H1 (cell line): ENCODE measurements around the gene HACL1. TPM values are rescaled to one million over a fixed set of nuclear protein-coding genes. Genes with fewer than 3 reads are reported as not detected.

ENCODE experiments used
- CTCF ChIA-PET: fragments of 300-600 bp; sonication (Branson Sonifier 250); formaldehyde crosslinking; loops from one replicate; lab custom pipeline; 2021; ENCODE audit not compliant: partially characterized antibody; lab: Charles Lee
- POLR2A ChIA-PET: fragments of 300-600 bp; sonication (Branson Sonifier 250); formaldehyde crosslinking; loops from one replicate; lab custom pipeline; 2021; ENCODE audit warnings: inconsistent platforms; ENCODE audit not compliant: partially characterized antibody; lab: Charles Lee
- DNase-seq, 2 experiments: peaks; one replicate each; pipeline versions ENCODE4 v3.0.0 to v3.0.0-alpha.2; 2010 to 2022; ENCODE audit warnings: low spot score in 2 of 2, low read depth in 1 of 2, mixed read lengths in 1 of 2
- FAIRE-seq: peaks from 2 replicates; lab custom pipeline; 2011; peaks lifted over from hg19 to GRCh38; lab: Jason Lieb, UNC
- H2AFZ ChIP-seq: 2 replicates; pipeline ENCODE4 v1.8.1; 2012; ENCODE audit warnings: low read length, inconsistent platforms
- H2AK5ac ChIP-seq: 2 replicates; pipeline ENCODE4 v1.6.1; 2013; ENCODE audit warnings: low read depth, low read length
- H2BK120ac ChIP-seq: replicated peaks from 2 replicates; pipeline ENCODE3; 2013; ENCODE audit warnings: low read depth, low read length, inconsistent platforms
- H2BK12ac ChIP-seq: 2 replicates; pipeline ENCODE4 v1.6.1; 2013; ENCODE audit warnings: low read depth, low read length
- H2BK15ac ChIP-seq: 2 replicates; pipeline ENCODE4 v1.6.1; 2013; ENCODE audit warnings: low read length
- H2BK20ac ChIP-seq: 2 replicates; pipeline ENCODE4 v1.6.1; 2013; ENCODE audit warnings: low read length
- H2BK5ac ChIP-seq: 2 replicates; pipeline ENCODE4 v1.6.1; 2013; ENCODE audit warnings: low read depth, low read length
- H3K14ac ChIP-seq: 2 replicates; pipeline ENCODE4 v1.6.1; 2013; ENCODE audit warnings: inconsistent platforms; ENCODE audit not compliant: insufficient read length
- H3K18ac ChIP-seq: 2 replicates; pipeline ENCODE4 v1.6.1; 2013; ENCODE audit warnings: low read length; ENCODE audit errors: extremely low read depth
- H3K23ac ChIP-seq: 2 replicates; pipeline ENCODE4 v1.6.1; 2013; ENCODE audit warnings: inconsistent platforms; ENCODE audit not compliant: insufficient read length
- H3K23me2 ChIP-seq: 2 replicates; pipeline ENCODE4 v1.6.1; 2013; ENCODE audit warnings: low read depth, low read length
- H3K27ac ChIP-seq: 2 replicates; pipeline ENCODE4 v1.6.1; 2011; ENCODE audit warnings: low read depth, low read length, inconsistent platforms
- H3K27me3 ChIP-seq, 4 experiments: replicated peaks in 1 of 4; 1 replicate in 1 of 4; 2 replicates in 3 of 4; pipeline versions ENCODE4 v1.6.1 to v1.8.1; 2011 to 2013; ENCODE audit warnings: low read length in 3 of 4, mild to moderate bottlenecking in 3 of 4, inconsistent platforms in 2 of 4, mixed read lengths in 2 of 4, moderate library complexity in 1 of 4; ENCODE audit not compliant: control insufficient read depth in 3 of 4, insufficient read depth in 3 of 4; ENCODE audit errors: extremely low read depth in 1 of 4
- H3K36me3 ChIP-seq, 4 experiments: 2 replicates each; pipeline versions ENCODE4 v1.6.1 to v1.8.1; 2011 to 2013; ENCODE audit warnings: mild to moderate bottlenecking in 4 of 4, low read length in 3 of 4, moderate library complexity in 2 of 4, control low read depth in 1 of 4, inconsistent platforms in 1 of 4; ENCODE audit not compliant: insufficient read depth in 4 of 4, control insufficient read depth in 2 of 4
- H3K4ac ChIP-seq: replicated peaks from 2 replicates; pipeline ENCODE3; 2013; ENCODE audit warnings: low read length, low read depth, mixed read lengths, inconsistent platforms; ENCODE audit not compliant: insufficient read length
- H3K4me1 ChIP-seq, 4 experiments: replicated peaks in 1 of 4; 1 replicate in 1 of 4; 2 replicates in 3 of 4; pipeline versions ENCODE4 v1.6.1 to v1.8.1; 2011 to 2013; ENCODE audit warnings: low read length in 3 of 4, inconsistent platforms in 2 of 4, mixed read lengths in 1 of 4; ENCODE audit not compliant: insufficient read depth in 4 of 4, control insufficient read depth in 3 of 4
- H3K4me2 ChIP-seq, 2 experiments: 2 replicates each; pipeline versions ENCODE4 v1.6.1 to v1.8.1; 2011 to 2013; ENCODE audit warnings: low read depth in 2 of 2, low read length in 2 of 2, control low read depth in 1 of 2, inconsistent platforms in 1 of 2, mild to moderate bottlenecking in 1 of 2; ENCODE audit not compliant: insufficient read depth in 1 of 2
- H3K4me3 ChIP-seq, 4 experiments: fragments of 200-600, 300-600 bp in 1 of 4; sonication (generic), shearing (Covaris generic), sonication (Bioruptor Twin) in 1 of 4; 2 replicates each; pipeline versions ENCODE4 v1.5.1 to v1.8.1; 2011 to 2016; ENCODE audit warnings: low read length in 4 of 4, low read depth in 3 of 4, control low read depth in 2 of 4, inconsistent platforms in 2 of 4, mild to moderate bottlenecking in 2 of 4, mixed read lengths in 1 of 4, moderate library complexity in 1 of 4; ENCODE audit not compliant: insufficient read depth in 2 of 4; ENCODE audit errors: extremely low read depth in 1 of 4
- H3K56ac ChIP-seq: replicated peaks from 2 replicates; pipeline ENCODE3; 2013; ENCODE audit warnings: low read depth, mild to moderate bottlenecking, mixed read lengths, low read length, inconsistent platforms; ENCODE audit not compliant: insufficient read length
- H3K79me1 ChIP-seq: 2 replicates; pipeline ENCODE4 v1.6.1; 2013; ENCODE audit warnings: low read depth, low read length, control low read depth
- H3K79me2 ChIP-seq, 2 experiments: 2 replicates each; pipeline versions ENCODE4 v1.6.1 to v1.8.1; 2012 to 2013; ENCODE audit warnings: low read length in 2 of 2, mild to moderate bottlenecking in 2 of 2, inconsistent platforms in 1 of 2; ENCODE audit not compliant: insufficient read depth in 2 of 2, control insufficient read depth in 1 of 2
- H3K9ac ChIP-seq, 4 experiments: replicated peaks in 1 of 4; 1 replicate in 1 of 4; 2 replicates in 3 of 4; pipeline versions ENCODE4 v1.6.1 to v1.8.1; 2011 to 2013; ENCODE audit warnings: low read depth in 3 of 4, low read length in 3 of 4, control low read depth in 2 of 4, mild to moderate bottlenecking in 2 of 4, moderate library complexity in 2 of 4, inconsistent platforms in 1 of 4; ENCODE audit errors: extremely low read depth in 1 of 4
- H3K9me3 ChIP-seq, 2 experiments: 2 replicates each; pipeline versions ENCODE4 v1.6.1 to v1.8.1; 2012 to 2013; ENCODE audit warnings: mild to moderate bottlenecking in 2 of 2, moderate library complexity in 2 of 2, control low read depth in 1 of 2, inconsistent platforms in 1 of 2, low read depth in 1 of 2, low read length in 1 of 2, mixed read lengths in 1 of 2; ENCODE audit not compliant: insufficient read depth in 2 of 2
- H4K20me1 ChIP-seq, 2 experiments: replicated peaks in 1 of 2; 2 replicates each; pipeline versions ENCODE3 to v1.8.1; 2011 to 2013; ENCODE audit warnings: inconsistent platforms in 2 of 2, low read length in 2 of 2, mild to moderate bottlenecking in 1 of 2; ENCODE audit not compliant: insufficient read depth in 2 of 2, control insufficient read depth in 1 of 2
- H4K5ac ChIP-seq: 2 replicates; pipeline ENCODE4 v1.6.1; 2013; ENCODE audit warnings: low read length, low read depth, mixed read lengths, inconsistent platforms; ENCODE audit not compliant: insufficient read length
- H4K8ac ChIP-seq: 2 replicates; pipeline ENCODE4 v1.8.0; 2013; ENCODE audit warnings: mild to moderate bottlenecking, moderate library complexity, low read length, inconsistent platforms; ENCODE audit not compliant: insufficient read depth; ENCODE audit errors: extremely low read depth
- H4K91ac ChIP-seq: replicated peaks from 2 replicates; pipeline ENCODE3; 2013; ENCODE audit warnings: low read length, mixed read lengths, inconsistent platforms; ENCODE audit not compliant: insufficient read length
- MAFK ChIP-seq: IDR thresholded peaks from 2 replicates; pipeline ENCODE4 v1.6.1; 2012; ENCODE audit warnings: low read depth, mild to moderate bottlenecking, improper control_type of control experiment, low read length
- POLR2AphosphoS5 ChIP-seq: IDR thresholded peaks from 2 replicates; pipeline ENCODE4 v1.6.1; 2011; ENCODE audit warnings: low read depth, low read length
- WGBS, 2 experiments: shearing (Covaris generic) in 1 of 2; methylation state at CpG; one replicate each; pipeline versions ENCODE4 v1.1.6 to v1.1.7; 2013 to 2015; ENCODE audit warnings: low lambda C conversion rate in 2 of 2, mixed read lengths in 2 of 2, inconsistent platforms in 1 of 2, low coverage in 1 of 2, missing lambda C conversion rate in 1 of 2; ENCODE audit not compliant: insufficient replicate concordance in 2 of 2, insufficient coverage in 1 of 2, insufficient read length in 1 of 2; ENCODE audit errors: extremely low coverage in 1 of 2, missing lambda C conversion rate in 1 of 2; 5-methylcytosine and 5-hydroxymethylcytosine counted together
- polyA plus RNA-seq, 7 experiments: library from polyadenylated mRNA; depleted of rRNA in 3 of 7; stranded (reverse) in 5 of 7; unstranded in 2 of 7; fragments of >200 nt in 5 of 7; fragments of 200-250 nt in 2 of 7; gene quantifications; 1 replicate in 5 of 7; 2 replicates in 1 of 7; 4 replicates in 1 of 7; pipeline versions ENCODE4 v1.2.1 to v1.2.3, GENCODE V29; 2011 to 2013; ENCODE audit warnings: missing spikeins in 2 of 7, mixed read lengths in 2 of 7
- total RNA-seq: library from RNA; stranded (reverse); fragmentation: NEBNext Ultra II Directional; extraction: Animal tissue kit (Norgen Biotek cat#: 25700); gene quantifications from 2 replicates; pipeline ENCODE4 v1.2.1, GENCODE V29; 2021

HACL1 gene
- total and polyA plus RNA-seq, 2 of the 8 experiments (the other 6 are each of a cell fraction or from before 2014, with no cell fraction given), result 38.2 to 46.0 TPM

GRCh38 chr3:15630646-15631350, 29.4 kb upstream of the HACL1 start:
- no peaks in the 10 kb centered on the region for H3K23me2 ChIP-seq
- 0 out of 2 replicates have a peak overlapping the region, but pooled peaks have one; percentile 27 for H3K27ac ChIP-seq
- TF ChIP-seq POLR2AphosphoS5 (no peak), MAFK (0 out of 2 replicates have a peak, but pooled peaks have one; percentile 4)
- H3K4me3 ChIP-seq, result no peak overlapping the region
- no peaks in the 10 kb centered on the region for H3K27me3 ChIP-seq
- H4K91ac ChIP-seq, result no peak overlapping the region
- H2BK15ac ChIP-seq, result no peak overlapping the region
- DNase-seq (no peak), FAIRE-seq (no peak)
- no peak overlapping the region for H3K9ac ChIP-seq
- H4K5ac ChIP-seq, result no peak overlapping the region
- H3K36me3 ChIP-seq, result no peaks in the 10 kb centered on the region
- no peak overlapping the region for H2BK5ac ChIP-seq
- H3K23ac ChIP-seq, result no peak overlapping the region
- H2AK5ac ChIP-seq, result no peak overlapping the region
- ChIA-PET CTCF (interaction anchor here (0.6 to 2.5 kb wide), 14 partner anchors 13 to 628 kb away, joined by 3 to 16 read pairs (median 4); no protein-coding TSS in a partner anchor), POLR2A (no interaction called here)
- H4K20me1 ChIP-seq, result no peaks in the 10 kb centered on the region
- no peak overlapping the region for H3K14ac ChIP-seq
- no peaks in the 10 kb centered on the region for H3K9me3 ChIP-seq
- 54% methylated on average over 8 of the region's 8 CpGs; no CpG with 5 or more reads in 1 of the 2 experiments for WGBS, 2 experiments
- no peak overlapping the region for H2BK120ac ChIP-seq
- no peak overlapping the region; the same call in 1 of the 2 replicates for H3K18ac ChIP-seq
- H4K8ac ChIP-seq, result no peak overlapping the region
- no peak overlapping the region for H2AFZ ChIP-seq
- H3K79me2 ChIP-seq, result no peaks in the 10 kb centered on the region
- H3K79me1 ChIP-seq, result no peaks in the 10 kb centered on the region
- no peak overlapping the region for H3K56ac ChIP-seq
- peaks cover 15 to 41% (median 28%) of the 10 kb centered on the region in 4 experiments for H3K4me1 ChIP-seq
- H3K4me2 ChIP-seq, result 0 out of 4 replicates have a peak overlapping the region, but pooled peaks of 1 of the 2 experiments have one; percentile 30
- no peak overlapping the region for H2BK12ac ChIP-seq
- no peak overlapping the region for H2BK20ac ChIP-seq
- no peak overlapping the region for H3K4ac ChIP-seq
